IPS DF 4.7 (cell line): Measurements from ENCODE around the gene ZNF865.

ENCODE experiments used
- DNase-seq: peaks from one replicate; pipeline ENCODE4 v3.0.0-alpha.2; 2013; ENCODE audit warnings: low spot score; ENCODE audit errors: extremely low read depth

Gene ZNF865

GRCh38 chr19:55658846-55659459 is 53.5 kb downstream of the ZNF865 start:
- DNase-seq = no peak

GRCh38 chr19:55659822-55660221 is 54.4 kb downstream of the ZNF865 start:
- DNase-seq = no peak

- no peak for DNase-seq
These were observed 55.0 kb downstream of the ZNF865 start for GRCh38 chr19:55660404-55660803.

- DNase-seq = no peak
These were observed 55.5 kb downstream of the ZNF865 start for GRCh38 chr19:55660991-55661390.

- DNase-seq = no peak
These were observed 56.4 kb downstream of the ZNF865 start for GRCh38 chr19:55661826-55662225.

- no peak for DNase-seq
These were observed 58.5 kb downstream of the ZNF865 start for GRCh38 chr19:55663846-55664536.

- DNase-seq = no peak
These were observed 61.0 kb downstream of the ZNF865 start for GRCh38 chr19:55666343-55667005.
